ENCODE measurements around the gene UNC5A. TPM values are rescaled to one million over a fixed set of nuclear protein-coding genes. Genes with fewer than 3 reads are reported as not detected.
A peak's percentile ranks its signal among the peaks of the same experiment; 100 is the strongest.

UNC5A gene
- total and polyA plus RNA-seq, 9 of the 15 experiments (the other 6 are each of a cell fraction or from before 2014, with no cell fraction given): not detected

DNA sequence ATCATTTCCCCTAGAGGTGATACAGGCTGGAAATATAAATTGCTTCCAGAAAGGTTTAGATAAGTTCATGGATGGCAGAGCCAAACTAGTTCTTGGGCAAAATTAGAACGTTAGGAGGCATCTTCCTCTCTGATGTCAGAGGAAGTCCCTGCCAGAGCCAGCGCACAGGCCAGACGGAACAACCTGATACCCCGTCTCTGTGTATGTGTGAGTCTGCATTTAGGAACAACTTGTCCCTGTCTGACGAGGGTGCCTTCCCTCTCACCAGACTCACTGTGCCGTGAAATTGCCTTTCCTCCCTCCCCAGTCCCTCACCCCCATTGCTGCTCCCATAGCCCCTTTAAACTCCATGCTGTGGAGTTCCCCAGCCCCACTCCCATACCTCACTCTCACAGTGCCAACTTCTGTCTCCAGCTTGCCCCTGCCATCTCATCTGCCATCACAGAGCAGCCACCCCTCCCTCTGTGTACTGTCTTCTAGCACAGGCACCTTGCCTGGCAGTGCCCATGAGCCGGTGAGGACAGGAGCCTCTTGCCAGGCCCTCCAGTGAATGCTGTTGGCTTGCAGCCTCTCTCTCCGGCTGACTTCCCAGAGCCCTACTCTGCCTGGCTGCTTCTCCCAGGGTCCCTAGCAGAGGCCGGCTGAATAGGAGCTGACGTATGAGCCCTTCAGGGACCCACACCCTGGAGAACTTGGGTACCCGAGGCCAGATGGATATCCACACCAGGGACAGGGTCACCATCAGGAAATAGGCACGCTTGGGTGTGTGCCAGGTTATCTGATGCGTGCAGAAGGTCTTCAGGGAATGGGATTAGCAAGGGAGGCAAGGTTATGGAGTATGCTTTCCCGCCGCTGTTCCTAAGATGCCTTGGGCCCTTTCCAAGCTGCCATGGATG, 26.7 kb downstream of the UNC5A start:
- peaks cover 5 to 58% of the 10 kb centered on the region in 2 experiments; a peak in 3 of 5 replicates for H3K27me3 ChIP-seq (ENCODE audit: control insufficient read depth in 2 of 2, insufficient read depth in 2 of 2, low read length in 2 of 2)
- no peak overlapping the region for H3K27ac ChIP-seq (ENCODE audit: extremely low read depth, low read depth, low read length)
- intact Hi-C loops (cut with micrococcal nuclease) (no loop called here), in situ Hi-C loops (cut with MboI) (no loop called here)
- peaks cover 0 to 3% of the 10 kb centered on the region in 2 experiments; a peak in 1 of 5 replicates for H3K4me1 ChIP-seq (replicated peaks in 1 of 2; ENCODE audit: control insufficient read depth in 2 of 2, insufficient read depth in 2 of 2, low read length in 2 of 2)
- no peak overlapping the region for H2AFZ ChIP-seq (ENCODE audit: low read depth, low read length)
- no peak overlapping the region for H3K4me3 ChIP-seq
- FAIRE-seq (no peak), ATAC-seq (no peak), DNase-seq (ENCODE audit: extremely low read depth in 1 of 4, low spot score in 3 of 4) (no peak)
- no peaks in the 10 kb centered on the region for H3K9me3 ChIP-seq (replicated peaks; ENCODE audit: control insufficient read depth, insufficient read depth, low read depth, low read length)
- WGBS (ENCODE audit: insufficient coverage, low coverage, missing lambda C conversion rate): 12% methylated on average over 15 of the region's 15 CpGs
- no peak overlapping the region for H3K9ac ChIP-seq (ENCODE audit: insufficient read depth in 1 of 2, low read depth in 2 of 2, low read length in 2 of 2)
- H4K20me1 ChIP-seq (replicated peaks; ENCODE audit: control insufficient read depth, insufficient read depth, low read length): peaks cover 23% of the 10 kb centered on the region; the same call in 1 of the 2 replicates
- H3K9me1 ChIP-seq (ENCODE audit: control insufficient read depth, insufficient read depth, low read length): no peaks in the 10 kb centered on the region
- TF ChIP-seq, protein P1, sequence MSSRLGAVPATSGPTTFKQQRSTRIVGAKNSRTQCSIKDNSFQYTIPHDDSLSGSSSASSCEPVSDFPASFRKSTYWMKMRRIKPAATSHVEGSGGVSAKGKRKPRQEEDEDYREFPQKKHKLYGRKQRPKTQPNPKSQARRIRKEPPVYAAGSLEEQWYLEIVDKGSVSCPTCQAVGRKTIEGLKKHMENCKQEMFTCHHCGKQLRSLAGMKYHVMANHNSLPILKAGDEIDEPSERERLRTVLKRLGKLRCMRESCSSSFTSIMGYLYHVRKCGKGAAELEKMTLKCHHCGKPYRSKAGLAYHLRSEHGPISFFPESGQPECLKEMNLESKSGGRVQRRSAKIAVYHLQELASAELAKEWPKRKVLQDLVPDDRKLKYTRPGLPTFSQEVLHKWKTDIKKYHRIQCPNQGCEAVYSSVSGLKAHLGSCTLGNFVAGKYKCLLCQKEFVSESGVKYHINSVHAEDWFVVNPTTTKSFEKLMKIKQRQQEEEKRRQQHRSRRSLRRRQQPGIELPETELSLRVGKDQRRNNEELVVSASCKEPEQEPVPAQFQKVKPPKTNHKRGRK (tag; IDR thresholded peaks at IDR 0.05): no peak
- TF ChIP-seq RUNX1 (IDR thresholded peaks at IDR 0.05; ENCODE audit: low read depth): no peak
- peak; percentile 75; the same call in 1 of the 2 replicates for TF ChIP-seq NFIC (IDR thresholded peaks at IDR 0.05)
- TF ChIP-seq, protein P2, sequence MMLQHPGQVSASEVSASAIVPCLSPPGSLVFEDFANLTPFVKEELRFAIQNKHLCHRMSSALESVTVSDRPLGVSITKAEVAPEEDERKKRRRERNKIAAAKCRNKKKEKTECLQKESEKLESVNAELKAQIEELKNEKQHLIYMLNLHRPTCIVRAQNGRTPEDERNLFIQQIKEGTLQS (IDR thresholded peaks at IDR 0.05): no peak
- TF ChIP-seq, protein P2 (CRISPR knock-in tag; conservative IDR thresholded peaks at IDR 0.05): no peak
- CTCF ChIA-PET (ENCODE audit: low intra/inter-chr PET ratio): interaction anchor here (0.6 kb wide), 1 partner anchor 336 kb away, joined by 4 read pairs; no protein-coding TSS in a partner anchor
- no peaks in the 10 kb centered on the region for H3K79me2 ChIP-seq (ENCODE audit: control insufficient read depth, insufficient read depth, low read length)
- BruUV-seq (replicated peaks): no TSS peak
- H3K36me3 ChIP-seq (ENCODE audit: control insufficient read depth, insufficient read depth, low read length): no peaks in the 10 kb centered on the region
- POLR2A ChIA-PET: no interaction called here
- no peak overlapping the region for H3K4me2 ChIP-seq (ENCODE audit: insufficient read depth, low read length)
